Measurements from ENCODE around the gene ARF4. TPM values are rescaled to one million over a fixed set of nuclear protein-coding genes. Genes with fewer than 3 reads are reported as not detected.

The ARF4 gene
- total and polyA plus RNA-seq, 2 of the 4 experiments (the other 2 are of a cell fraction) = 172 to 412 TPM

- Histone ChIP-seq H3K14ac (replicated peaks; ENCODE audit: low read depth, low read length) (no peak overlapping the region), H2BK120ac (ENCODE audit: low read depth, low read length) (no peak overlapping the region), H3K4ac (ENCODE audit: low read depth, low read length) (no peak overlapping the region), H2AK5ac (ENCODE audit: low read depth, low read length) (no peak overlapping the region), H4K20me1 (ENCODE audit: insufficient read depth, low read length) (no peaks in the 10 kb centered on the region), H3K27me3 (ENCODE audit: control insufficient read depth, insufficient read depth, low read length) (no peaks in the 10 kb centered on the region), H4K8ac (ENCODE audit: low read depth in 2 of 2, low read length in 2 of 2) (no peak overlapping the region), H4K5ac (ENCODE audit: low read depth, low read length) (no peak overlapping the region), H3K56ac (ENCODE audit: extremely low read depth, insufficient read depth, low read length) (no peak overlapping the region), H2BK20ac (ENCODE audit: low read depth, low read length) (no peak overlapping the region), H3K9me3 (ENCODE audit: control insufficient read depth, insufficient read depth, low read length) (no peaks in the 10 kb centered on the region), H2AK9ac (replicated peaks; ENCODE audit: low read depth, low read length, poor library complexity) (no peak overlapping the region), H2BK5ac (ENCODE audit: low read depth, low read length, poor library complexity, severe bottlenecking) (no peak overlapping the region), H4K91ac (ENCODE audit: insufficient read depth, low read depth, low read length) (no peak overlapping the region), H3K36me3 (ENCODE audit: control insufficient read depth, insufficient read depth, low read length) (peaks cover 11% of the 10 kb centered on the region; the same call in 1 of the 2 replicates), H3K9me1 (ENCODE audit: insufficient read depth, low read length) (no peaks in the 10 kb centered on the region; the same call in 1 of the 2 replicates), H3K79me1 (ENCODE audit: low read depth in 1 of 2, low read length in 2 of 2) (no peaks in the 10 kb centered on the region), H3K18ac (ENCODE audit: low read depth, low read length) (no peak overlapping the region), H3K9ac (ENCODE audit: low read depth, low read length) (no peak overlapping the region), H3K4me2 (ENCODE audit: low read depth, low read length) (no peak overlapping the region), H3K23ac (ENCODE audit: low read depth, low read length) (no peak overlapping the region), H3K4me3 (ENCODE audit: insufficient read depth, low read depth, low read length) (no peak overlapping the region), H2AFZ (replicated peaks; ENCODE audit: low read length, poor library complexity) (no peak overlapping the region), H3K27ac (ENCODE audit: insufficient read depth, low read length) (no peak overlapping the region), H2BK15ac (ENCODE audit: low read depth, low read length) (no peak overlapping the region), H3K4me1 (ENCODE audit: control insufficient read depth, insufficient read depth, low read length) (no peaks in the 10 kb centered on the region)
- in situ Hi-C loops (cut with MboI; ENCODE audit: low sequenced_read_pairs) = no loop called here
- no TSS peak for BruUV-seq (replicated peaks)
- ATAC-seq (ENCODE audit: low read depth) (no peak), DNase-seq (no peak)
- dilution Hi-C loops (cut with HindIII; ENCODE audit: low sequenced_read_pairs, unreplicated experiment) = no loop called here
- POLR2A ChIA-PET (ENCODE audit: unreplicated experiment) = no interaction called here
- CTCF ChIA-PET = no interaction called here
- intact Hi-C loops (cut with micrococcal nuclease) = no loop called here
- TF ChIP-seq SMC3 (IDR thresholded peaks at IDR 0.05; ENCODE audit: low read depth, low read length) (no peak), MAZ (IDR thresholded peaks at IDR 0.05; ENCODE audit: borderline replicate concordance, low read depth, low read length) (no peak), RCOR1 (IDR thresholded peaks at IDR 0.05; ENCODE audit: insufficient replicate concordance, low read length) (no peak), CHD1 (IDR thresholded peaks at IDR 0.05; ENCODE audit: low read depth, low read length) (no peak), BHLHE40 (IDR thresholded peaks at IDR 0.05; ENCODE audit: low read depth, low read length) (no peak), RFX5 (IDR thresholded peaks at IDR 0.05; ENCODE audit: low read depth, low read length) (no peak), ELK1 (IDR thresholded peaks at IDR 0.05; ENCODE audit: borderline replicate concordance, low read depth, low read length) (no peak), MXI1 (IDR thresholded peaks at IDR 0.05; ENCODE audit: borderline replicate concordance, low read depth, low read length) (no peak), RAD21 (IDR thresholded peaks at IDR 0.05; ENCODE audit: low read length) (no peak), NFE2L2 (IDR thresholded peaks at IDR 0.05; ENCODE audit: low read depth, low read length) (no peak), POLR2A (IDR thresholded peaks at IDR 0.05; ENCODE audit: low read depth, low read length) (no peak), MAFK (IDR thresholded peaks at IDR 0.05; ENCODE audit: low read depth, low read length) (no peak)
- TF ChIP-seq, protein P1, sequence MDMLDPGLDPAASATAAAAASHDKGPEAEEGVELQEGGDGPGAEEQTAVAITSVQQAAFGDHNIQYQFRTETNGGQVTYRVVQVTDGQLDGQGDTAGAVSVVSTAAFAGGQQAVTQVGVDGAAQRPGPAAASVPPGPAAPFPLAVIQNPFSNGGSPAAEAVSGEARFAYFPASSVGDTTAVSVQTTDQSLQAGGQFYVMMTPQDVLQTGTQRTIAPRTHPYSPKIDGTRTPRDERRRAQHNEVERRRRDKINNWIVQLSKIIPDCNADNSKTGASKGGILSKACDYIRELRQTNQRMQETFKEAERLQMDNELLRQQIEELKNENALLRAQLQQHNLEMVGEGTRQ (IDR thresholded peaks at IDR 0.05; ENCODE audit: low read depth, low read length) = no peak
These were observed 25.2 kb upstream of the ARF4 start for GRCh38 chr3:57622362-57622761.

Measured in IMR-90 (cell line).